ENCODE measurements around the gene ERCC1. TPM values are rescaled to one million over a fixed set of nuclear protein-coding genes. Genes with fewer than 3 reads are reported as not detected.

ERCC1 gene
- total and polyA plus RNA-seq, 2 of the 13 experiments (the other 11 are each of a cell fraction or from before 2014, with no cell fraction given): 40.0 to 66.4 TPM

DNA sequence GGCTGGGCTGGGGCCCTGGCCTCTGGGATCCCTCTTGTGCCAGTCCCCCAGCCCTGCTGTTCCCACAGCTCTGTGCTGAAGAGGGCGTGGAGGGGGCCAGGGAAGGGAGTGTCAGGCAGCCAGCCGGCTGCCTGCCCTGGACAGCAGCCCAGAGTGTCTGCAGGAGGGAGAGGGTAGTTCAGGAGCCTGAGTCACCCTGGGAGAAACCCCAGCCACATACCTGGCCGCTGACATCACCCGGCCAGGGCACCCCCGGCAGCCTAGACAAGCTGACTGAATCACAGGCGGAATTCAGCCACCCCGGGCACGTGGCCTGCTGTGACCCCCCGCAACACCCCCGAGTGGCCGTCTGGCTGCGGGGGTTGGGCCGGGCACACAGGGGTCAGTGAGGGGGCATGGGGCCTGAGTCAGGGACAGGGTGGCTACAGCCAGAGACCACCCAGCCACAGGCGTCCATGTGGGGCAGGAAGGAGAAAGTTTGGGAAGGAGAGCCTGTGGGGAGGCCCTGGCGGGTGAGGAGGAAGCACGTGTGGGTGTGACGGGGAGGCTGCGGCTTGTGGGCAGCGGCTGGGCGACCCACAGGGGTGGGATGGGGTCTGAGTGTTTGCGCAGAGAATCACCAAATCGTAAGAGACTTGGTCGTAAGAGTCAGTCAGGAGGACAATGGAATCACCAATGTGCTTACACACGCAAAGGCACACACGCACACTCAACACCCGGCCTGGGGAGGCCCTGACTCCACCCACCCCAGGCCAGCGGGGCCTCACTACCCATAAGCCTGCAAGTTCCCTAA lies 32.2 kb upstream of the ERCC1 start:
- H3K9me3 ChIP-seq (ENCODE audit: low read length): no peaks in the 10 kb centered on the region
- peaks cover 0 to 16% of the 10 kb centered on the region in 2 experiments; a peak in 4 of 5 replicates for H3K27me3 ChIP-seq (ENCODE audit: control insufficient read depth in 1 of 2, insufficient read depth in 2 of 2, low read length in 2 of 2)
- POLR2A ChIA-PET: interaction anchor here (0.7 to 2.0 kb wide), 6 partner anchors 10 to 23 kb away, joined by 3 to 22 read pairs (median 6); partner anchors contain the start of gene FOSB
- peak overlapping the region; percentile 83 for H3K4me2 ChIP-seq (ENCODE audit: low read depth, low read length)
- FAIRE-seq (peak; percentile 76), DNase-seq (ENCODE audit: low spot score) (peak; percentile 89), ATAC-seq (peak; percentile 89)
- WGBS (ENCODE audit: low lambda C conversion rate): 9% methylated on average over 16 of the region's 27 CpGs
- in situ Hi-C loops (cut with HindIII; ENCODE audit: extremely low pct_ligation_motif_present, low pct_unique_long_range_greater_than_20kb) (no loop called here), intact Hi-C loops (cut with micrococcal nuclease; ENCODE audit: unreplicated experiment) (no loop called here)
- peak overlapping the region in 2 of 3 experiments; percentile 45 to 71; a peak in 4 of 6 replicates for H3K4me3 ChIP-seq (replicated peaks in 1 of 3; ENCODE audit: insufficient read depth in 1 of 3, low read depth in 2 of 3, low read length in 3 of 3)
- peak overlapping the region; percentile 73 for H3K9ac ChIP-seq (ENCODE audit: insufficient read depth, low read depth, low read length)
- CTCF ChIA-PET (ENCODE audit: low intra/inter-chr PET ratio, low total read pairs): interaction anchor here (1.9 kb wide), 1 partner anchor 16 kb away, joined by 5 read pairs; no protein-coding TSS in a partner anchor
- H2AFZ ChIP-seq (ENCODE audit: low read length): no peak overlapping the region
- H3K79me2 ChIP-seq (ENCODE audit: insufficient read depth, low read length): no peaks in the 10 kb centered on the region
- H4K20me1 ChIP-seq (ENCODE audit: insufficient read depth, low read length): no peaks in the 10 kb centered on the region
- BruUV-seq (replicated peaks): no TSS peak
- peak overlapping the region; percentile 42 for H3K27ac ChIP-seq (ENCODE audit: extremely low read length, insufficient read depth, low read length)
- no peaks in the 10 kb centered on the region for H3K36me3 ChIP-seq (replicated peaks in 1 of 2; ENCODE audit: control insufficient read depth in 1 of 2, insufficient read depth in 2 of 2, low read length in 2 of 2)
- peaks cover 77% of the 10 kb centered on the region for H3K4me1 ChIP-seq (ENCODE audit: insufficient read depth, low read length)
- TF ChIP-seq ASH2L (IDR thresholded peaks at IDR 0.05; ENCODE audit: insufficient read length, low read depth, low read length): peak; percentile 67
- peak; percentile 43; the same call in 1 of the 2 replicates for TF ChIP-seq PCBP1 (IDR thresholded peaks at IDR 0.05; ENCODE audit: borderline replicate concordance, low read depth, low read length)
- TF ChIP-seq ERF (CRISPR knock-in tag; IDR thresholded peaks at IDR 0.05): peak; percentile 56; the same call in 1 of the 2 replicates
- peak; percentile 35; the same call in 1 of the 2 replicates for TF ChIP-seq ZFY (CRISPR knock-in tag; IDR thresholded peaks at IDR 0.05)
- TF ChIP-seq, protein P1, sequence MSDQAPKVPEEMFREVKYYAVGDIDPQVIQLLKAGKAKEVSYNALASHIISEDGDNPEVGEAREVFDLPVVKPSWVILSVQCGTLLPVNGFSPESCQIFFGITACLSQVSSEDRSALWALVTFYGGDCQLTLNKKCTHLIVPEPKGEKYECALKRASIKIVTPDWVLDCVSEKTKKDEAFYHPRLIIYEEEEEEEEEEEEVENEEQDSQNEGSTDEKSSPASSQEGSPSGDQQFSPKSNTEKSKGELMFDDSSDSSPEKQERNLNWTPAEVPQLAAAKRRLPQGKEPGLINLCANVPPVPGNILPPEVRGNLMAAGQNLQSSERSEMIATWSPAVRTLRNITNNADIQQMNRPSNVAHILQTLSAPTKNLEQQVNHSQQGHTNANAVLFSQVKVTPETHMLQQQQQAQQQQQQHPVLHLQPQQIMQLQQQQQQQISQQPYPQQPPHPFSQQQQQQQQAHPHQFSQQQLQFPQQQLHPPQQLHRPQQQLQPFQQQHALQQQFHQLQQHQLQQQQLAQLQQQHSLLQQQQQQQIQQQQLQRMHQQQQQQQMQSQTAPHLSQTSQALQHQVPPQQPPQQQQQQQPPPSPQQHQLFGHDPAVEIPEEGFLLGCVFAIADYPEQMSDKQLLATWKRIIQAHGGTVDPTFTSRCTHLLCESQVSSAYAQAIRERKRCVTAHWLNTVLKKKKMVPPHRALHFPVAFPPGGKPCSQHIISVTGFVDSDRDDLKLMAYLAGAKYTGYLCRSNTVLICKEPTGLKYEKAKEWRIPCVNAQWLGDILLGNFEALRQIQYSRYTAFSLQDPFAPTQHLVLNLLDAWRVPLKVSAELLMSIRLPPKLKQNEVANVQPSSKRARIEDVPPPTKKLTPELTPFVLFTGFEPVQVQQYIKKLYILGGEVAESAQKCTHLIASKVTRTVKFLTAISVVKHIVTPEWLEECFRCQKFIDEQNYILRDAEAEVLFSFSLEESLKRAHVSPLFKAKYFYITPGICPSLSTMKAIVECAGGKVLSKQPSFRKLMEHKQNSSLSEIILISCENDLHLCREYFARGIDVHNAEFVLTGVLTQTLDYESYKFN (CRISPR knock-in tag; conservative IDR thresholded peaks at IDR 0.05): peak; percentile 66
- TF ChIP-seq ZNF282 (IDR thresholded peaks at IDR 0.05; ENCODE audit: partially characterized antibody): no peak
- TF ChIP-seq PATZ1 (CRISPR knock-in tag; IDR thresholded peaks at IDR 0.05): peak; percentile 94
- TF ChIP-seq HNF1A (IDR thresholded peaks at IDR 0.05; ENCODE audit: low read depth): no peak
- peak; percentile 41; the same call in 1 of the 2 replicates for TF ChIP-seq HNF1A (CRISPR knock-in tag; IDR thresholded peaks at IDR 0.05; ENCODE audit: borderline replicate concordance)
- peak; percentile 80; the same call in 1 of the 2 replicates for TF ChIP-seq MEIS2 (CRISPR knock-in tag; IDR thresholded peaks at IDR 0.05)
- TF ChIP-seq ZMYM2 (CRISPR knock-in tag; IDR thresholded peaks at IDR 0.05): 0 out of 2 replicates have a peak, but pooled peaks have one; percentile 37
- TF ChIP-seq RFXAP (CRISPR knock-in tag; IDR thresholded peaks at IDR 0.05; ENCODE audit: borderline replicate concordance): 0 out of 2 replicates have a peak, but pooled peaks have one; percentile 17
